ENCODE measurements around the gene CCDC172.

CCDC172 gene

DNA sequence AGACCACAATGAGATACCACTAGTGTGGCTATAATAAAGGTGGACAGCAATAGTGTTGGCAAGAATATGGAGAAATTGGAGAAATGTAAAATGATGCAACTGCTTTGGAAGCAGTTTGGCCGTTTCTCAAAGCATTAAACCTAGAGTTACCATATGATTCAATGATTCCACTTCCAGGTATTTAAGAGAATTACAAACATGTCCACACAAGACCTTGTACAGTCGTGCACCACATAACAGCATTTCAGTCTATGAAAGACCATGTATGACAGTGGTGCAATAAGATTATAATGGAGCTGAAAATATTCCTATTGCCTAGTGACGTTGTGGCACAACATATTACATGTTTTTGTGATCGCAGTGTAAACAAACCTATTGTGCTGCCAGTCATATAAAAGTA is 29.6 kb downstream of the CCDC172 start:
- no peaks in the 10 kb centered on the region for H4K20me1 ChIP-seq (ENCODE audit: insufficient read depth, low read length)
- TF ChIP-seq EZH2 (IDR thresholded peaks at IDR 0.05; ENCODE audit: borderline replicate concordance, low read depth, low read length, severe bottlenecking), result no peak
- TF ChIP-seq, protein P1, sequence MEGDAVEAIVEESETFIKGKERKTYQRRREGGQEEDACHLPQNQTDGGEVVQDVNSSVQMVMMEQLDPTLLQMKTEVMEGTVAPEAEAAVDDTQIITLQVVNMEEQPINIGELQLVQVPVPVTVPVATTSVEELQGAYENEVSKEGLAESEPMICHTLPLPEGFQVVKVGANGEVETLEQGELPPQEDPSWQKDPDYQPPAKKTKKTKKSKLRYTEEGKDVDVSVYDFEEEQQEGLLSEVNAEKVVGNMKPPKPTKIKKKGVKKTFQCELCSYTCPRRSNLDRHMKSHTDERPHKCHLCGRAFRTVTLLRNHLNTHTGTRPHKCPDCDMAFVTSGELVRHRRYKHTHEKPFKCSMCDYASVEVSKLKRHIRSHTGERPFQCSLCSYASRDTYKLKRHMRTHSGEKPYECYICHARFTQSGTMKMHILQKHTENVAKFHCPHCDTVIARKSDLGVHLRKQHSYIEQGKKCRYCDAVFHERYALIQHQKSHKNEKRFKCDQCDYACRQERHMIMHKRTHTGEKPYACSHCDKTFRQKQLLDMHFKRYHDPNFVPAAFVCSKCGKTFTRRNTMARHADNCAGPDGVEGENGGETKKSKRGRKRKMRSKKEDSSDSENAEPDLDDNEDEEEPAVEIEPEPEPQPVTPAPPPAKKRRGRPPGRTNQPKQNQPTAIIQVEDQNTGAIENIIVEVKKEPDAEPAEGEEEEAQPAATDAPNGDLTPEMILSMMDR (IDR thresholded peaks at IDR 0.05; ENCODE audit: borderline replicate concordance, extremely low read depth, low read length, poor library complexity, severe bottlenecking), result no peak
- H3K27ac ChIP-seq (ENCODE audit: low read length), result no peak overlapping the region
- H3K4me1 ChIP-seq (ENCODE audit: insufficient read depth, low read length), result no peaks in the 10 kb centered on the region
- DNase-seq, result no peak
- H3K9ac ChIP-seq (ENCODE audit: low read depth, low read length), result no peak overlapping the region
- H3K27me3 ChIP-seq (ENCODE audit: insufficient read depth, low read length, poor library complexity), result no peaks in the 10 kb centered on the region
- H2AFZ ChIP-seq (ENCODE audit: low read depth, low read length), result no peak overlapping the region
- no peaks in the 10 kb centered on the region for H3K79me2 ChIP-seq (ENCODE audit: insufficient read depth, low read length)
- no peaks in the 10 kb centered on the region for H3K9me3 ChIP-seq (ENCODE audit: insufficient read depth, low read length, severe bottlenecking)
- no peak for ATAC-seq (ENCODE audit: insufficient read depth, low read depth)
- H3K4me2 ChIP-seq (ENCODE audit: insufficient read depth, low read length), result no peak overlapping the region
- H3K4me3 ChIP-seq (ENCODE audit: low read depth in 1 of 2, low read length in 2 of 2), result no peak overlapping the region
- no peaks in the 10 kb centered on the region for H3K36me3 ChIP-seq (ENCODE audit: insufficient read depth, low read length)

DNA sequence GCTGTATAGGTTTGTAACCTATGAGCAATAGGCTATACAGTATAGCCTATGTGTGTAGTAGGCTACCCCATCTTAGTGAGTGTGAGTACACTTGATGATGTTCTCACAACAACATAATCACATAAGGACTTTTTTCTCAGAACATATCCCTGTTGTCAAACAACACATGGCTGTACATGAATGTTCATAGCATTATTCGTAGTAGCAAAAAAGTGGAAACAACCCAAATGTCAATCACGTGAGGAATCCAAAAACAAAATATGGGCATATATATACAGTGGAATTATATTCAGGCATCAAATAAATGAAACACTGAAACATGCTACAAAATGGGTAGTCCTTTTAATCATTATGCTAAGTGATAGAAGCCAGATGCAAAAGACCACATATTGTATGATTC is 31.1 kb downstream of the CCDC172 start:
- no peaks in the 10 kb centered on the region for H3K79me2 ChIP-seq (ENCODE audit: insufficient read depth, low read length)
- H3K9ac ChIP-seq (ENCODE audit: low read depth, low read length), result no peak overlapping the region
- no peaks in the 10 kb centered on the region for H4K20me1 ChIP-seq (ENCODE audit: insufficient read depth, low read length)
- H3K27ac ChIP-seq (ENCODE audit: low read length), result no peak overlapping the region
- H2AFZ ChIP-seq (ENCODE audit: low read depth, low read length), result no peak overlapping the region
- no peaks in the 10 kb centered on the region for H3K4me1 ChIP-seq (ENCODE audit: insufficient read depth, low read length)
- DNase-seq, result no peak
- no peak overlapping the region for H3K4me2 ChIP-seq (ENCODE audit: insufficient read depth, low read length)
- no peaks in the 10 kb centered on the region for H3K36me3 ChIP-seq (ENCODE audit: insufficient read depth, low read length)
- H3K27me3 ChIP-seq (ENCODE audit: insufficient read depth, low read length, poor library complexity), result no peaks in the 10 kb centered on the region
- TF ChIP-seq, protein P1 (IDR thresholded peaks at IDR 0.05; ENCODE audit: borderline replicate concordance, extremely low read depth, low read length, poor library complexity, severe bottlenecking), result no peak
- no peak for TF ChIP-seq EZH2 (IDR thresholded peaks at IDR 0.05; ENCODE audit: borderline replicate concordance, low read depth, low read length, severe bottlenecking)
- H3K4me3 ChIP-seq (ENCODE audit: low read depth in 1 of 2, low read length in 2 of 2), result no peak overlapping the region
- no peaks in the 10 kb centered on the region for H3K9me3 ChIP-seq (ENCODE audit: insufficient read depth, low read length, severe bottlenecking)
- no peak for ATAC-seq (ENCODE audit: insufficient read depth, low read depth)

DNA sequence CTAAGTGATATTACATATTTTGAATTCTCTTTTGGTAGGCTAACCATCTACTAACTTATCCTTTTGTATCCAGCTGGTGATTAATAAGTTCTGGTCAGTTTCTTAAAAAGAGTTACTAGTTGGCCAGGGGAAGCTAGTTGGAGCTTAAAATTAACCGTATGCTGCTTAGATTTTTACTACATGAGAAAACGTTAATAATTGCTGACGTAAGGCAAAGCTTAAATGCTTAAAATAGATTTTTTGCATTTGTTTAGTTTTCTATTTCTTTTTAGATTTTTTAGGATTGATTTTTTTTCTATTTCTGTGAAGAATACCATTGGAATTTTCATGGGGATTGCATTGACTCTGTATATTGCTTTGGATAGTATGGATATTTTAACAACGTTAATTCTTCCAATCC is 32.6 kb downstream of the CCDC172 start:
- DNase-seq (no peak), ATAC-seq (ENCODE audit: insufficient read depth, low read depth) (no peak)
- TF ChIP-seq, protein P1 (IDR thresholded peaks at IDR 0.05; ENCODE audit: borderline replicate concordance, extremely low read depth, low read length, poor library complexity, severe bottlenecking), result no peak
- TF ChIP-seq EZH2 (IDR thresholded peaks at IDR 0.05; ENCODE audit: borderline replicate concordance, low read depth, low read length, severe bottlenecking), result no peak
- Histone ChIP-seq H3K27ac (ENCODE audit: low read length) (no peak overlapping the region), H3K9ac (ENCODE audit: low read depth, low read length) (no peak overlapping the region), H2AFZ (ENCODE audit: low read depth, low read length) (no peak overlapping the region), H3K4me2 (ENCODE audit: insufficient read depth, low read length) (no peak overlapping the region), H3K4me3 (ENCODE audit: low read depth in 1 of 2, low read length in 2 of 2) (no peak overlapping the region), H3K79me2 (ENCODE audit: insufficient read depth, low read length) (no peaks in the 10 kb centered on the region), H3K36me3 (ENCODE audit: insufficient read depth, low read length) (no peaks in the 10 kb centered on the region), H4K20me1 (ENCODE audit: insufficient read depth, low read length) (no peaks in the 10 kb centered on the region), H3K9me3 (ENCODE audit: insufficient read depth, low read length, severe bottlenecking) (no peaks in the 10 kb centered on the region), H3K4me1 (ENCODE audit: insufficient read depth, low read length) (no peaks in the 10 kb centered on the region), H3K27me3 (ENCODE audit: insufficient read depth, low read length, poor library complexity) (no peaks in the 10 kb centered on the region)

DNA sequence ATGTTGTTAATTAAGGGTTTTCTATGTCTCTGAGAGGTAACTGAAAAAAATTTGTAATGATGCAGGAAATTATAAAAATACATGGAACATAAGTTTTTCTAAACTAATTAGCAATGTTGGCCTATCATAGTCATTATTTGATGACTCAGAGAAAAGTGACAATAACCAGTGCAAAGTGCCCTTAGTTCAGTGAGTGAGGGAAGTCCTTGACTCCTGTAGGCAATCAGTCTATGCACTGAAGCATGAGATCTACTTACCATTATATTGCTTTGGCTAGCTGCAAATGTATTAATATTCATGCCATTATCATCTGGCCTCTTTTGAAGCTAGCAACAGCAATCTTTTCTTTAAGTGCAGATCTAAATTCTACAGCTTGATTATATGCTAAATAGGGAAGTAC is 40.6 kb downstream of the CCDC172 start:
- Histone ChIP-seq H3K27ac (ENCODE audit: low read length) (no peak overlapping the region), H3K4me2 (ENCODE audit: insufficient read depth, low read length) (no peak overlapping the region), H3K4me1 (ENCODE audit: insufficient read depth, low read length) (no peaks in the 10 kb centered on the region), H4K20me1 (ENCODE audit: insufficient read depth, low read length) (no peaks in the 10 kb centered on the region), H3K36me3 (ENCODE audit: insufficient read depth, low read length) (no peaks in the 10 kb centered on the region), H3K27me3 (ENCODE audit: insufficient read depth, low read length, poor library complexity) (no peaks in the 10 kb centered on the region), H3K4me3 (ENCODE audit: low read depth in 1 of 2, low read length in 2 of 2) (no peak overlapping the region), H3K9ac (ENCODE audit: low read depth, low read length) (no peak overlapping the region), H3K9me3 (ENCODE audit: insufficient read depth, low read length, severe bottlenecking) (no peaks in the 10 kb centered on the region), H2AFZ (ENCODE audit: low read depth, low read length) (no peak overlapping the region), H3K79me2 (ENCODE audit: insufficient read depth, low read length) (no peaks in the 10 kb centered on the region)
- no peak for ATAC-seq (ENCODE audit: insufficient read depth, low read depth)
- no peak for DNase-seq
- TF ChIP-seq EZH2 (IDR thresholded peaks at IDR 0.05; ENCODE audit: borderline replicate concordance, low read depth, low read length, severe bottlenecking), result no peak
- TF ChIP-seq, protein P1 (IDR thresholded peaks at IDR 0.05; ENCODE audit: borderline replicate concordance, extremely low read depth, low read length, poor library complexity, severe bottlenecking), result no peak

Measured in DND-41 (cell line).